Fibroblast of peridontal ligament (primary cell): ENCODE results near the gene WNT4.

ENCODE experiments used
- DNase-seq: peaks from one replicate; pipeline ENCODE4 v3.0.0-alpha.2; 2010; ENCODE audit errors: extremely low read depth

WNT4 gene

GRCh38 chr1:22163564-22163963 is 20.7 kb upstream of the WNT4 start:
- no peak for DNase-seq

- no peak for DNase-seq
Measured at GRCh38 chr1:22163137-22163536, 20.2 kb upstream of the WNT4 start.

GRCh38 chr1:22159891-22160290 is 17.0 kb upstream of the WNT4 start:
- no peak for DNase-seq

GRCh38 chr1:22158654-22159053 is 15.8 kb upstream of the WNT4 start:
- no peak for DNase-seq

- DNase-seq: no peak
Measured at GRCh38 chr1:22157359-22157966, 14.6 kb upstream of the WNT4 start.

GRCh38 chr1:22155517-22155916 is 12.6 kb upstream of the WNT4 start:
- DNase-seq: no peak

- no peak for DNase-seq
Measured at GRCh38 chr1:22154626-22155025, 11.7 kb upstream of the WNT4 start.

- no peak for DNase-seq
Measured at GRCh38 chr1:22153660-22154437, 11.0 kb upstream of the WNT4 start.

GRCh38 chr1:22150923-22151322 is 8.0 kb upstream of the WNT4 start:
- DNase-seq: no peak

GRCh38 chr1:22142315-22143064 is 407 bp downstream of the WNT4 start:
- DNase-seq: no peak

GRCh38 chr1:22141554-22142314 is 1.2 kb downstream of the WNT4 start:
- DNase-seq: no peak

GRCh38 chr1:22140694-22141093 is 2.2 kb downstream of the WNT4 start:
- no peak for DNase-seq

- DNase-seq: no peak
Measured at GRCh38 chr1:22139817-22140216, 3.1 kb downstream of the WNT4 start.

GRCh38 chr1:22139066-22139594 is 3.8 kb downstream of the WNT4 start:
- no peak for DNase-seq

- DNase-seq: no peak
Measured at GRCh38 chr1:22137004-22137720, 5.7 kb downstream of the WNT4 start.

- DNase-seq: no peak
Measured at GRCh38 chr1:22133931-22134324, 9.0 kb downstream of the WNT4 start.

- no peak for DNase-seq
Measured at GRCh38 chr1:22133247-22133930, 9.5 kb downstream of the WNT4 start.

- peak; percentile 62 for DNase-seq
Measured at GRCh38 chr1:22132517-22133235, 10.2 kb downstream of the WNT4 start.

GRCh38 chr1:22131875-22132486 is 10.9 kb downstream of the WNT4 start:
- DNase-seq: no peak
